Central memory CD8-positive, alpha-beta T cell (primary cell): ENCODE results near the gene SST.
A peak's percentile ranks its signal among the peaks of the same experiment; 100 is the strongest.
"Not testable (repeated sequence)": the region's sequence is repeated elsewhere in the genome, so short reads cannot be mapped to it uniquely, and the experiment has no call there.

Experiments
- ATAC-seq: fragments of 150-1000 bp; cut with Tn5 transposase; replicated peaks from 2 replicates; pipeline ENCODE4 v1.10.0; 2022; ENCODE audit warnings: mild to moderate bottlenecking, moderate FRiP score, moderate number of reproducible peaks; ENCODE audit not compliant: poor library complexity, severe bottlenecking; ENCODE audit errors: extremely low read depth
- DNase-seq, 2 donors: peaks; one replicate each; pipeline ENCODE4 v3.0.0; 2021; ENCODE audit warnings: low spot score in 2 of 2
- H3K27ac Mint-ChIP-seq: one replicate; pipeline ENCODE4 v1.8.0; 2022; ENCODE audit warnings: low read depth, mild to moderate bottlenecking, moderate library complexity, mixed read lengths
- H3K27me3 Mint-ChIP-seq: one replicate; pipeline ENCODE4 v1.8.0; 2022; ENCODE audit warnings: mixed read lengths
- H3K36me3 Mint-ChIP-seq: one replicate; pipeline ENCODE4 v1.8.0; 2022; ENCODE audit warnings: mild to moderate bottlenecking, moderate library complexity, mixed read lengths; ENCODE audit not compliant: insufficient read depth
- H3K4me1 Mint-ChIP-seq: one replicate; pipeline ENCODE4 v1.8.0; 2022; ENCODE audit warnings: mixed read lengths
- H3K4me3 Mint-ChIP-seq: one replicate; pipeline ENCODE4 v1.8.0; 2022; ENCODE audit warnings: mild to moderate bottlenecking, moderate library complexity, mixed read lengths
- H3K9me3 Mint-ChIP-seq: one replicate; pipeline ENCODE4 v1.8.0; 2022; ENCODE audit warnings: mixed read lengths

SST gene

GRCh38 chr3:187678726-187679268 is 8.6 kb upstream of the SST start:
- no peak for DNase-seq
- Mint-ChIP-seq H3K4me1 (peaks cover 5% of the 10 kb centered on the region), H3K27me3 (peaks cover 85% of the 10 kb centered on the region), H3K4me3 (no peak overlapping the region), H3K9me3 (no peaks in the 10 kb centered on the region), H3K36me3 (no peaks in the 10 kb centered on the region), H3K27ac (no peak overlapping the region)
- peak; percentile 58 for ATAC-seq

- no peak for ATAC-seq
- H3K27me3 Mint-ChIP-seq: peaks cover 82% of the 10 kb centered on the region
- H3K27ac Mint-ChIP-seq: no peak overlapping the region
Measured at GRCh38 chr3:187677604-187678003, 7.4 kb upstream of the SST start.

GRCh38 chr3:187673012-187673411 is 2.8 kb upstream of the SST start:
- no peak overlapping the region for H3K4me3 Mint-ChIP-seq
- no peaks in the 10 kb centered on the region for H3K4me1 Mint-ChIP-seq
- no peak for ATAC-seq
- no peaks in the 10 kb centered on the region for H3K36me3 Mint-ChIP-seq
- no peaks in the 10 kb centered on the region for H3K9me3 Mint-ChIP-seq
- H3K27me3 Mint-ChIP-seq: peaks cover 88% of the 10 kb centered on the region
- DNase-seq: no peak
- H3K27ac Mint-ChIP-seq: no peak overlapping the region

More at GRCh38 chr3:187677604-187678003, 7.4 kb upstream of the SST start:
- no peaks in the 10 kb centered on the region for H3K36me3 Mint-ChIP-seq
- peaks cover 5% of the 10 kb centered on the region for H3K4me1 Mint-ChIP-seq
- H3K4me3 Mint-ChIP-seq: no peak overlapping the region
- DNase-seq: no peak
- H3K9me3 Mint-ChIP-seq: no peaks in the 10 kb centered on the region

GRCh38 chr3:187667526-187667925 is 2.7 kb downstream of the SST start:
- ATAC-seq (no peak), DNase-seq (no peak)
- Mint-ChIP-seq H3K36me3 (peaks cover 2% of the 10 kb centered on the region), H3K27me3 (peaks cover 49% of the 10 kb centered on the region), H3K9me3 (no peaks in the 10 kb centered on the region), H3K4me1 (no peaks in the 10 kb centered on the region), H3K27ac (no peak overlapping the region), H3K4me3 (no peak overlapping the region)

- H3K27me3 Mint-ChIP-seq: peaks cover 38% of the 10 kb centered on the region
- no peak for DNase-seq
- ATAC-seq: no peak
- no peaks in the 10 kb centered on the region for H3K9me3 Mint-ChIP-seq
- no peak overlapping the region for H3K4me3 Mint-ChIP-seq
- H3K4me1 Mint-ChIP-seq: no peaks in the 10 kb centered on the region
- H3K27ac Mint-ChIP-seq: no peak overlapping the region
- peaks cover 2% of the 10 kb centered on the region for H3K36me3 Mint-ChIP-seq
Measured at GRCh38 chr3:187665764-187666402, 4.3 kb downstream of the SST start.

- Mint-ChIP-seq H3K4me1 (no peaks in the 10 kb centered on the region), H3K27ac (no peak overlapping the region), H3K36me3 (peaks cover 2% of the 10 kb centered on the region), H3K27me3 (peaks cover 38% of the 10 kb centered on the region), H3K4me3 (no peak overlapping the region), H3K9me3 (no peaks in the 10 kb centered on the region)
- ATAC-seq: no peak
- no peak for DNase-seq
Measured at GRCh38 chr3:187665010-187665409, 5.2 kb downstream of the SST start.

GRCh38 chr3:187662848-187663409 is 7.3 kb downstream of the SST start:
- no peak overlapping the region for H3K4me3 Mint-ChIP-seq
- ATAC-seq: no peak

GRCh38 chr3:187661267-187661666 is 8.9 kb downstream of the SST start:
- DNase-seq (no peak), ATAC-seq (no peak)
- H3K27me3 Mint-ChIP-seq: peaks cover 29% of the 10 kb centered on the region
- H3K4me1 Mint-ChIP-seq: no peaks in the 10 kb centered on the region
- peaks cover 2% of the 10 kb centered on the region for H3K36me3 Mint-ChIP-seq
- no peak overlapping the region for H3K27ac Mint-ChIP-seq
- H3K9me3 Mint-ChIP-seq: no peaks in the 10 kb centered on the region
- no peak overlapping the region for H3K4me3 Mint-ChIP-seq

More at GRCh38 chr3:187662848-187663409, 7.3 kb downstream of the SST start:
- H3K27ac Mint-ChIP-seq: no peak overlapping the region
- no peaks in the 10 kb centered on the region for H3K9me3 Mint-ChIP-seq
- H3K27me3 Mint-ChIP-seq: peaks cover 29% of the 10 kb centered on the region
- H3K4me1 Mint-ChIP-seq: no peaks in the 10 kb centered on the region
- no peak for DNase-seq
- H3K36me3 Mint-ChIP-seq: peaks cover 2% of the 10 kb centered on the region

- Mint-ChIP-seq H3K36me3 (no peaks in the 10 kb centered on the region), H3K4me3 (no peak overlapping the region), H3K4me1 (no peaks in the 10 kb centered on the region), H3K9me3 (no peaks in the 10 kb centered on the region), H3K27me3 (peaks cover 79% of the 10 kb centered on the region), H3K27ac (no peak overlapping the region)
- no peak for DNase-seq
- no peak for ATAC-seq
Measured at GRCh38 chr3:187651282-187651681, 18.9 kb downstream of the SST start.

GRCh38 chr3:187648177-187648576 is 22.0 kb downstream of the SST start:
- no peak overlapping the region for H3K27ac Mint-ChIP-seq

GRCh38 chr3:187646906-187647660 is 23.1 kb downstream of the SST start:
- DNase-seq (no peak), ATAC-seq (no peak)
- Mint-ChIP-seq H3K9me3 (no peaks in the 10 kb centered on the region), H3K4me3 (no peak overlapping the region), H3K27me3 (peaks cover 58% of the 10 kb centered on the region), H3K27ac (no peak overlapping the region), H3K4me1 (no peaks in the 10 kb centered on the region), H3K36me3 (no peaks in the 10 kb centered on the region)

More at GRCh38 chr3:187648177-187648576, 22.0 kb downstream of the SST start:
- Mint-ChIP-seq H3K27me3 (peaks cover 69% of the 10 kb centered on the region), H3K4me3 (no peak overlapping the region), H3K36me3 (no peaks in the 10 kb centered on the region), H3K9me3 (no peaks in the 10 kb centered on the region), H3K4me1 (no peaks in the 10 kb centered on the region)
- ATAC-seq (no peak), DNase-seq (no peak)

GRCh38 chr3:187645379-187645778 is 24.8 kb downstream of the SST start:
- H3K36me3 Mint-ChIP-seq, H3K27ac Mint-ChIP-seq, ATAC-seq, H3K9me3 Mint-ChIP-seq, H3K4me1 Mint-ChIP-seq, DNase-seq, H3K4me3 Mint-ChIP-seq: not testable (repeated sequence)
- peaks cover 47% of the 10 kb centered on the region for H3K27me3 Mint-ChIP-seq

- Mint-ChIP-seq H3K36me3 (no peaks in the 10 kb centered on the region), H3K27me3 (peaks cover 36% of the 10 kb centered on the region), H3K27ac (no peak overlapping the region), H3K9me3 (no peaks in the 10 kb centered on the region), H3K4me3 (no peak overlapping the region), H3K4me1 (no peaks in the 10 kb centered on the region)
- ATAC-seq: no peak
- no peak for DNase-seq
Measured at GRCh38 chr3:187642861-187643260, 27.3 kb downstream of the SST start.
